Measurements from ENCODE around the gene UBR7.
"Not testable (repeated sequence)": the region's sequence is repeated elsewhere in the genome, so short reads cannot be mapped to it uniquely, and the experiment has no call there.

Gene UBR7

DNA sequence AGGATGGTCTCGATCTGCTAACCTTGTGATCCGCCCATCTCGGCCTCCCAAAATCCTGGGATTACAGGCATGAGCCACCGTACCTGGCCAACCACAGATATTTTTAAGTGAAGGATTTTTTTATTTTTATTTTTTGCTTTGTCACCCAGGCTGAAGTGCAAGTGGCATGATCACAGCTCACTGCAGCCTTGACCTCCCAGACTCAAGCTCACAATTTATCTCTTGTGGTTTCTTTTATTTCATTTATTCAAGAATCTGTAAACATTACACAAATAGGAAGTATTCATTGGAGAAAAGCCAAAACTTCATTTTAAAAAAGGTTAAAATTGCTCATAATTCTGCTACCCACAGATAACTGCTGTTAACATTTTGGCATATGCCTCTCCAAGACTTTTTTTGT is 35.7 kb upstream of the UBR7 start:
- TF ChIP-seq, protein P1, sequence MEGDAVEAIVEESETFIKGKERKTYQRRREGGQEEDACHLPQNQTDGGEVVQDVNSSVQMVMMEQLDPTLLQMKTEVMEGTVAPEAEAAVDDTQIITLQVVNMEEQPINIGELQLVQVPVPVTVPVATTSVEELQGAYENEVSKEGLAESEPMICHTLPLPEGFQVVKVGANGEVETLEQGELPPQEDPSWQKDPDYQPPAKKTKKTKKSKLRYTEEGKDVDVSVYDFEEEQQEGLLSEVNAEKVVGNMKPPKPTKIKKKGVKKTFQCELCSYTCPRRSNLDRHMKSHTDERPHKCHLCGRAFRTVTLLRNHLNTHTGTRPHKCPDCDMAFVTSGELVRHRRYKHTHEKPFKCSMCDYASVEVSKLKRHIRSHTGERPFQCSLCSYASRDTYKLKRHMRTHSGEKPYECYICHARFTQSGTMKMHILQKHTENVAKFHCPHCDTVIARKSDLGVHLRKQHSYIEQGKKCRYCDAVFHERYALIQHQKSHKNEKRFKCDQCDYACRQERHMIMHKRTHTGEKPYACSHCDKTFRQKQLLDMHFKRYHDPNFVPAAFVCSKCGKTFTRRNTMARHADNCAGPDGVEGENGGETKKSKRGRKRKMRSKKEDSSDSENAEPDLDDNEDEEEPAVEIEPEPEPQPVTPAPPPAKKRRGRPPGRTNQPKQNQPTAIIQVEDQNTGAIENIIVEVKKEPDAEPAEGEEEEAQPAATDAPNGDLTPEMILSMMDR (IDR thresholded peaks at IDR 0.05; ENCODE audit: control insufficient read depth, extremely low read depth, insufficient read depth): no peak
- H3K4me3 ChIP-seq (ENCODE audit: low read depth, low read length): no peak overlapping the region
- DNase-seq (ENCODE audit: low read depth): no peak

DNA sequence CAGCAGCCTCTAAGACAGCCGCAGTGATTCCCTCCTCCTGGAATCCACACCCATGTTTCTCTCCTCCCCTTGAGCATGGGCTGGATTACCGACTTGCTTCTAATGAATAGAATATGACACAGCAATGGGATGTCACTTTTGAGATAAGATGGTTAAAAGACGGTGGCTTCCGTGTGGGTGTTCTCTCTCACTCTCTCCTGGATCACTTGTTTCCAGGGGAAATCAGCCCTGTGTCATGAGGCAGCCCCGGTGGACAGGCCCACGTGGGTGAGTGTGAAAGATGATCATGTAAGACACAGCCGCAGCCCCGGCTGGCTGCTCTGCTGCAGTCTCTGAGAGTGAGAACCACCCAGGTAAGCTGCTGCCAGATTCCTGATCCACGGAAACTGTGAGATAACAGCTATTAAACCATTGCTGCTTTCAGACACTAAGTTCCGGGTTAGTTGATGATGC is 33.1 kb upstream of the UBR7 start:
- DNase-seq (ENCODE audit: low read depth): no peak
- H3K4me3 ChIP-seq (ENCODE audit: low read depth, low read length): no peak overlapping the region
- TF ChIP-seq, protein P1 (IDR thresholded peaks at IDR 0.05; ENCODE audit: control insufficient read depth, extremely low read depth, insufficient read depth): no peak

DNA sequence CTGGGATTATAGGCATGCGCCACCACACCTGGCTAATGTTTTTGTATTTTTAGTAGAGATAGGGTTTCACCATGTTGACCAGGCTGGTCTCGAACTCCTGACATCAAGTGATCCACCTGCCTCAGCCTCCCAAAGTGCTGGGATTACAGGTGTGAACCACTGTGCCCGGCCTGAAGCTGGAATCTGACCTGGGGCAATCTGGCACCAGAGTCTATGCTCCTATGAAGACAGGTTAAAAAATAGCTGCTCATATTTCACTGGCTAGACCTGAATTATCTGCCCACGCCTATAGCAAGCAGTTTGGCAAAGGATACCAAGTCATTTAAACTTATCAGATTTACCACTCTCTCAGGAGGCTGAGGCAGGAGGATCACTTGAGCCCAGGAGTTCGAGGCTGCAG is 32.3 kb upstream of the UBR7 start:
- not testable (repeated sequence) for DNase-seq (ENCODE audit: low read depth); H3K4me3 ChIP-seq (ENCODE audit: low read depth, low read length)

DNA sequence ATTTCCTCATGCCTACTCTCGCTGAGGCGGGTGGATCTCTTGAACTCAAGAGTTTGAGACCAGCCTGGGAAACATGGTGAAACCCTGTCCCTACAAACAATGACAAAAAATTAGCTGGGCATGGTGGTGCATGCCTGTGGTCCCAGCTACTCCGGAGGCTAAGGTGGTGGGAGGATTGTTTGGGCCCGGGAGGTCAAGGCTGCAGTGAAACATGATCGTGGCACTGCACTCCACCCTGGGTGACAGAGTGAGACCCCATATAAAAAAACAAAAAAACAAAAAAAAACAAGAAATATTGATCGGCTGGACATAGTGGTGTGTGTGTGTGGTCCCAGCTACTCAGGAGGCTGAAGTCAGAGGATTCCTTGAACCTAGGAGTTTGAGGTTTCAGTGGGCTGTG is 31.6 kb upstream of the UBR7 start:
- TF ChIP-seq, protein P1 (IDR thresholded peaks at IDR 0.05; ENCODE audit: control insufficient read depth, extremely low read depth, insufficient read depth): no peak
- no peak overlapping the region for H3K4me3 ChIP-seq (ENCODE audit: low read depth, low read length)
- no peak for DNase-seq (ENCODE audit: low read depth)

DNA sequence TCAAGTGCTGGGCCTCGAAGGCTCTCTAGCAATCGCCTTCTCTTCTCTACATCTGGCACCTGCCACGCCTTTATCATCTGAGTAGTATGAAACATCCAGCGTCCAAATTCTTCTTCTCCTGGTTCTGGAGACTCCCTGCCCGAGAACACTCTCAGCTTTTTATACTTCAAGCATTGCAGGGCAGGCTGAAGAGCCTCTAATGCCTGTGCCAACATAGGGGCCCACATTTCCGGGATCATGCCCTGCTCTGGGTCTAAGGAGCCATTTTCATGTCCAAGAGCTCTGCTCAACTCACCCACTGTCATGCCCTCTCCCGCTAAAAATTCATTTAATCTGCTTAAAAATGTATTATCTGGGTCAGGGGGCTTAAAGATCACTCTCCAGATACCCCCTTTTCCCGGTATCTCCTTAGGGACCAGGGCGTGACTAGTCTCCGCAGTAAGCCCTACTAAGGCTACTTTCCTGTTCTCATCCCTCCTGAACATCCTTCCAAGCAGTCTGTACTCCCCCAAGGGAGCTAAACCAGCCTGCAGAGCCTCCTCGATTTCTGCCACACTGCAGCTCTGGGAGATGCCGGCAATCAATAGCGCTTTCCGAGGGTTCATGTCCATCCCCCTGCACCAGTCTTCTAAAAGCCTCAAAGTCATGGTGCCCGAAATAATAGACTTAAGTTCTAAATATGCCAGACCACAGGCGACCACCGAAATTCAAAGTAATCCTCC is 23.3 kb upstream of the UBR7 start:
- H3K4me3 ChIP-seq (ENCODE audit: low read depth, low read length): peak overlapping the region; percentile 97
- TF ChIP-seq, protein P1 (IDR thresholded peaks at IDR 0.05; ENCODE audit: control insufficient read depth, extremely low read depth, insufficient read depth): no peak
- no peak for DNase-seq (ENCODE audit: low read depth)

DNA sequence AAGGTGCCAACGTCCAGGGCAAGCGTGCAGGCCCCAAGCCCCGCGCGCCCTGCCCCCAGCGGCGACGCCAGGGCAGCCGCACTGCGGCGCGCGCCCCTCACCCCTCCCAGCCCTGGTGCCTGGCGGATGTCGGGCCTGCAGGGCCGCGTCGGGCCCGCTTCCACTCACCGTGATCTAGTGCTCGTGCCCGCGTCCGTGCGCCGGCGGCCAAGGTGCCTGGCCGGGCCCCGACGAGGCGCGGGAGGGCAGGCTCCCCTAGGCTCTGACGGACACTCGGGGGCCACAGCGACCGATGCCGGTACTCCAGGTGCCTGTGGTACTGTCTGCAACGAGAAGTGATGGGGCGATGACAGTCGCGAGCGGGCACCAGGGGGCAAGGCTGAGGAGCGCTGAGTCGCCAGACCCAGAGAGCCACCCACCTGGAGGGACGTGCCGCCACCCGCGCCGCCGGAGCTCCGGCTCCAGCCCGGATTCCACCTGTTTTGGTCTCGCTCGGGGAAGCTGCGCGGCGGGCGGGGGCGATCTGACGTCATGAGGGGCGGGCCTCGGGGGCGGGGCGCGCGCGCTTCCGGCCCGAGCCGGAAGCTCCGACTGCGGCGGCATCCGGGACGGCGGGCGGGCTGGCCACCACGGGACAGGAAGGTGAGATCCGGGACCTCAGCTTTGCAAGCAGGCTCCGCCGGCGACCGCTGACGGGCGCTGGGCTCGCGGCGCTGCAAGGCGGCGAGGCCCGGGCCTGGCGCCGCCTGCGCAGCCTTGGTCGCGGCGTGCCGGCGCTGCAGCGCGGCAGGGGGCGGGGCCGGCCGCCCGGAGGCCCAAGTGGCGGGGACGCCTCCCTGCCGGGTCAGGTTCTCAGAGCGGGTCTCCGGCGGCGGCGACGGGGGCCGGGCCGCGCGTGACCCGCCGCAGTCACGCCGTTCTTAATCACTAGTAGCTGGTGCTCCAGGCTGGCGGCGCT is 22.4 kb upstream of the UBR7 start, which contains the start of the genes LYSET and MOAP1:
TSS of gene LYSET (plus strand) at position 927 of the 958 bp plus-strand sequence. CDS start 89 bp downstream, outside the sequence.
TSS of gene MOAP1 (minus strand) at position 507 of the 958 bp plus-strand sequence. CDS start 655 bp downstream, outside the sequence.
- H3K4me3 ChIP-seq (ENCODE audit: low read depth, low read length): peak within 1 kb of the TSS; percentile 97
- TF ChIP-seq, protein P1 (IDR thresholded peaks at IDR 0.05; ENCODE audit: control insufficient read depth, extremely low read depth, insufficient read depth): peak; percentile 26
- DNase-seq (ENCODE audit: low read depth): peak; percentile 54

DNA sequence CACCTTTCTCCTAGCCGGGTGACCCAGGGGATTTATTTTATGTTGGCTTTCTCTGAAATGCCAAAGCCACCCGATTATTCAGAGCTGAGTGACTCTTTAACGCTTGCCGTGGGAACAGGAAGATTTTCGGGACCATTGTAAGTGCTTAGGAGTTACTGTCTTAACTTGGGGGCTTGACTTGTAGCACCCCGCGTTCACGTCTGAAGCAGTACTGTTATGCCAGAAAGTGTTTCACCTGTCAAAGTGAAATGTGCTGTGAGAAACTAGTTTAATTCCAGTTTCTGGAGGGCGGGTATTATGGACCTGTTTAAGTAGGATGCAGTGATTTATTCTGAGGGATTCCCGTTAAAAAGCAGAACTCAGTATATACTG is 21.7 kb upstream of the UBR7 start:
- TF ChIP-seq, protein P1 (IDR thresholded peaks at IDR 0.05; ENCODE audit: control insufficient read depth, extremely low read depth, insufficient read depth): no peak
- DNase-seq (ENCODE audit: low read depth): no peak
- peak overlapping the region; percentile 97 for H3K4me3 ChIP-seq (ENCODE audit: low read depth, low read length)

Measured in LNCaP clone FGC (cell line).